Hippocampal formation (tissue), 2 donors: Measurements from ENCODE around the gene ORC2.
"Not testable (repeated sequence)": the region's sequence is repeated elsewhere in the genome, so short reads cannot be mapped to it uniquely, and the experiment has no call there.

Experiments
- DNase-seq, 2 donors: peaks; one replicate each; lab custom pipeline; 2025; lab: John Stamatoyannopoulos, UW

ORC2 gene

GRCh38 chr2:200963124-200963917 is at the start of gene ORC2:
Gene ORC2 (minus strand): TSS chr2:200963660. CDS start chr2:200958123, 5,537 bp downstream.
- DNase-seq: peak; percentile 90 to 91

GRCh38 chr2:201008296-201008829 is 44.9 kb upstream of the ORC2 start:
- no peak for DNase-seq

DNA sequence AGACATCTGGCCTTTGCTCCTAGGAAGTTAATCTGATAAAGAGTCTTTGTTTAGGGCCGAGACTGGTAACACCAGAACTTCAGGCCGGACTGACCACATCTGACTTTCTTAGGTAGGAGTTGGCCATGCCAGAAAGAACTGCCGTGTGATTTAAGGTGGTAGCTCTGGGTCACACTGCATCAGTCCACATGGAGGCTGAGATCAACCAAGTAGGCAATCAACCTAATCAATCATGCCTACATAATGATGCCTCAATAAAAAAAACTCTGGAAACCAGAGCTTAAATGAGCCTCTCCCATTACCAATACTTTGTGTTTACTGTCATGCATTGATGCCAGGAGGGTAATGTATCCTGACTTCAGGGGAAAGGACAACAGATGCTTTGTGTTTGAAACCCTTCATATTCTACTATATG is 44.1 kb upstream of the ORC2 start:
- DNase-seq: no peak

DNA sequence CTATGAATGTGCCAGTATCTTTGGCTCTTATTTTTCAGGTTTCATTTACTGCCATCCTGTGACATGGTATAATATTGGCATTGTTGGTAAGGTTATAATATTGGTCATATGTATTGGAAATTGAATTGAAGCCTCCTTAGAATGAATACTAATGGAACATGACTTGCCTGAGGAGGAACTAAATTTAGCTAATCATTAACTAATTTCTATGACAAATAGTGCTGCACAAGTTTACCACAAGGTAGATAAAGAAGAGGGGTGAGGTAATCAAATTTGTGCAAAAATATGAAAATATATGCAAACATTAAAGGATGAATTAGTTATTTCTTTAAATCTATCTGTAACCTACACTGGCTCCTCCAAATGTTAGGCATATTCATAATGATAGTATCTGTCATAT is 43.2 kb upstream of the ORC2 start:
- no peak for DNase-seq

- DNase-seq: no peak
Measured at GRCh38 chr2:201004370-201004769, 40.9 kb upstream of the ORC2 start.

GRCh38 chr2:200993097-200993496 is 29.6 kb upstream of the ORC2 start:
- DNase-seq: no peak

- no peak for DNase-seq
Measured at GRCh38 chr2:200987137-200987536, 23.7 kb upstream of the ORC2 start.

GRCh38 chr2:200985799-200986198 is 22.3 kb upstream of the ORC2 start:
- no peak for DNase-seq

DNA sequence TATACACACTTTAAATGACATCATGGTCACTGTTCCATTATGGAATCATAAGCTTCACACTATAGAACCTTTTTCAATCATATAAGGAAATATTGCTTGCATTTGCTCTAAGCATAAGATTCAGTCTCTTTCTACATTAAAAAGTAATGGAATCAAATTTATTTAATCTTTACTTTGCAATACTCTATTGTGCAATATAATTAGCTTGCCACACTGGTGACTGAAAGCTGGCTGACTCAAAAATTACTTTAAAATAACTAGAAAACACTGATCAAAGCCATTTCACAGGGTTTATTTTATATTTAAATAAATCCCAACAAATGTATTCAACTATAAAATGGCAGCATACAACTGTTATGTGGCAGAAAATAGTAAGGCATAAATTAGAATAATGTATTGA is 13.2 kb upstream of the ORC2 start:
- DNase-seq: no peak

DNA sequence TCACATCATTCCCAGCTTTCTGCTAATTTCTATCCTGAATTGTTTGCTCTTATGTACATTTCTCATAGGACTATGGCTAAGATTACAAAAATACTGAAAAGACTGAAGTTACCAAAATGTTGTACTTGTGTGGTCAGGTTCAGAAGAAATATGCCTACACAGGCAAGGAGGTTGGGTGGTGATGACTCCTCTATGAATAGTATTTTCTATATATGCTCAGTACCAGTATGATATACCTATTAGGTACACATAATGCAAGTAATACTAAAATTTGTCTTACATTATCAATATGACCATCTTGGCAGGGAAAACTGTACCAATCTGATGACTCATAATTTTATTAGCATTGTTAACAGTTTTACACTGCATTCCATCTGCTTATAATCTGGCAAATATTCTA is 12.2 kb upstream of the ORC2 start:
- DNase-seq: no peak

DNA sequence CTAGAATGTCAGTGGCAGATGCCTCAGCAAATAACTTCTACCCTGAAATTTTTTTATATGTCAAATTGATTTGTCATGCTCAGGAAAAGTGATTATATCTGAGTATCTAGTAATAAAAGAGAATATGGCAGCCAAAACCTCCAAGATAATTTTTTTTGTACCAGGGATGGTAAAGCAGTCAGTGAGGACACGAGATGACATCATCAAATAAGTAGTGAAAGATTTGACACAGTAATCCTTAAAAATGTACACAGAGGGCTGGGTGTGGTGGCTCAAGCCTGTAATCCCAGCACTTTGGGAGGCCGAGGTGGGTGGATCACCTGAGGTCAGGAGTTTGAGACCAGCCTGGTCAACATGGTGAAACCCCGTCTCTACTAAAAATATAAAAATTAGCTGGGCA is 6.6 kb upstream of the ORC2 start:
- not testable (repeated sequence) for DNase-seq

DNA sequence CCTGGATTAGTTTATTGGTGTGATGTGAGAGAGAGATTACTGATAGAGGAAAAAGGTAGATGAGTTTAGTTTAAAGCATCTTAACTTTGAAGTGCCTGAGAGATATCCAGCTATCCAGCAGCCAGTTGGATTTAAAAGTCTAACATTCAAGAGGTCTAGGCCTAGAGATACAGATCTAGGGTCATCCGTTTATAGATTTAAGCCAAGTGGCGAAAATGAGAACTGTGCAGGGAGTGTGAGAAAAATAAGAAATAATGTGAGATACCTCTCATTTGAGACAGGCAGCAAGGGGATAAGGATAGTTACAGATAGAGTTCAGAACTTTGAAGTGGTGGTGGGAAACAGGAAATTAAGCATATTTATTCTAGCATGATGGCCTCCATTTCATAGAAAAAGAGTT is 5.3 kb upstream of the ORC2 start:
- no peak for DNase-seq

DNA sequence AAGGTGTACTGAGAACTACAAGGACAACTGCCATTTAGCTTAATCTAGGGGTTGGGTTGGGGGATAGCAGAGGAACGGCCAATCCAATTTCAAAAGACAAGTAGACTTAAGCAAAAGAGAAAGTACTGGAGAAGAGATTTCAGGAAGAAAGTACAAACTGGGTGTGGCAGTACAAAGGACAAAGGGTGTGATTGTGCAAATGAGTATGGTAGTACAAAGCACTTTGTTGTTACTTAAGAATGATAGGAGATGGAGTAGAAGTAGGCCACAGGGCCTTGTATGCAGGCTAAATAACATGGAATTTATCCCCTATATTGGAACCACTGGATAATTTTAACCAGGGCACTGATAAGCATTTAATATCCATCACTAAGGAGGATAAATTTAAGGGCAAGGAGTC is 4.7 kb upstream of the ORC2 start:
- peak in 1 of 2 donors; percentile 14 for DNase-seq

- DNase-seq: no peak
Measured at GRCh38 chr2:200966770-200967169, 3.3 kb upstream of the ORC2 start.

DNA sequence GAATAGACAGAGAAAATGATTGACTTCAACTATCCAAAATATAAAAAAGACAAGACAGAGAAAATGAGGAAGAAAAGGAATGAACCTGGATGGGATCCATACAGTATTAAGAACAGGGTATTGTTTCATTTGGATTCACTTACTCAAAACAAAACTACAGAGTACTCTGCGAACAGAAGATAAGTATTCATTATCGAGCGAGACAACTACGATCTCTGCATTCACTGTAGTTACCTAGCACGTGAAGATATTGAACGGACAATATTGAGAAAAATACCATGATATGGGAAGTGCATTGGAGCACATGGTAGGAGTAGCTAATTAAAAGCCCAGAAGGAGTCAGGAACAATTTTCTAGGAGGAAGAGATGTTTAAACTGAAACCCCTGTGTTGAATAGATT is 1.0 kb upstream of the ORC2 start:
- no peak for DNase-seq

GRCh38 chr2:200963918-200964252 is 425 bp upstream of the ORC2 start:
- DNase-seq: not testable (repeated sequence)

GRCh38 chr2:200962811-200963123 is 693 bp downstream of the ORC2 start:
- DNase-seq: no peak

DNA sequence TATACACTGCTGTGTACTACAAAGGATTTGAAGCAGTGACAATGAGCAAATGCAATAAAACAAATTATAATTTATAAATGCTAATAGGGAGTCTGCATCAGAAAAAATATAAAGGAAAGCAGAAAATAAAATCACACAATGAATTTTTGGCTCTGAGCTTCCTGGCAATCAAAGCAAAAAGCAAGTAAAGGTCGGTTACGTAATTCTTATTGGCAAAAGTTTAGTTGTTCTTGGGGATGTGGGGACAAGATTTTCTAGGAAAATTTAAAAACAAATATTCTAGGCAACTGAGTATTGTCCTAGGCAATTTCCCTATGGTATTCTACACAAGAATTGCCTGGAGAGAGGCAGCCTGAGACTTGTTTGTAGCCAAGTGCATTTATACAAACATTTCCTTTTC is 1.8 kb downstream of the ORC2 start:
- DNase-seq: peak in 1 of 2 donors; percentile 19

GRCh38 chr2:200950378-200950777 is 13.1 kb downstream of the ORC2 start:
- DNase-seq: no peak

DNA sequence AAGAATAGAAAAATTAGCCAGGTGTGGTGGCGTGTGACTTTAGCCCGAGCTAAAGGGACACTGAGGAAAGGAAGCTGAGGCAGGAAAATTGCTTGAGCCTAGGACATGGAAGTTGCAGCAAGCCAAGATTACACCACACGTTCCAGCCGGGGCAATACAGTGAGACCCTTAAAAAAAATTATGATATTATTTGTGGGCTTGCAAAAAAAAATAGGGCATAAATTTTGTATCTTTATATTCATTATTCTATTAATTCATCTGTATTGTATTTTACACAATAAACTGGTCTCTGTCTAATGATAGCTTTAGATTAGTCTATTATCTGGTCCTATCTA is 18.1 kb downstream of the ORC2 start:
- DNase-seq: no peak

- DNase-seq: no peak
Measured at GRCh38 chr2:200944467-200945394, 18.7 kb downstream of the ORC2 start.

DNA sequence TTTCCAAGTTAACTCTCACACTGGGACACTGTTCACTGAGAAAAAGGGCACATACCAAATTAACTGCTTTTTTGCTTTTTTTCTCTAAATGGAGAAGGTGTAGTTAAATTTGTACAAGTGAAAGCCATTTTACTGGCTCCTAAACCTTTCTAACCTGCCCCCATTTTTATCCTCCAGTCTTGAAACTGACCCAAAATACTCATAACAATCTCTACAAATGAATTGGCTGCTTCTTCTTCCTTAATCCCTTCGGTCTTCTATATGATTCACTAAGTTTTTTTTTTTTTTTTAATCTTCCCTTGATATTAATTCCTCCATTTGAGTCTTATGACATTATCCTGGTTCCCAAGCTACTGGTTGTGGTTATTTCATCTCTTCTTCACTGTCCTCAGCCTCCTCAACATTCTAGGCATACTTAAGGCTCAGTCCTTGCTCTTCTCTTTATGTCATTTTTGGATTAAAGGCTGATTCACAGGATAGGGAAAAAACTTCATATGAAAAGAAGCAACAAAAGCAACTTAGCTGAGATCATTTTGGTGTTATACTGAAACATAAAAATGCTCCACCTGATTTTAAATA is 19.8 kb downstream of the ORC2 start:
- no peak for DNase-seq

DNA sequence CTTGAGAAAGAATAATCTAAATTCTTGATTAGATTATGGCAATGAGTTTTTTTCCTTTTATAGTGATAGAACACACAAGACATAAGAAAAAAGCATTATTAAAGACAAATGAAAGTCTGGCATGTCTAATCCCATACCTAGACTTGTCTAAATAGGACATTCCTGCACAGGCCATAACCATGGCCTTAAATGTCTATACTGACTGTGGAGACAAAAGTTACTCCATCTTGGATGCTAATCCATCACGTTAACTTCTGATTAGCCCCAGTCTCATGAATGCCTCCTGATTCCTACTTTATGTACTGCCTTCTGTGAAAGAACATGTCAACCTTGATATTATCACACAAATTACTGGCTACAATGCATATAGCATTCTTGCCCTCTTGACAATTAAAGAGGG is 23.6 kb downstream of the ORC2 start:
- DNase-seq: no peak
